Spleen (tissue), 7 donors: ENCODE measurements around the gene NCBP2L.

Experiments used
- CTCF ChIP-seq, 11 experiments: fragments of 200-600 bp in 7 of 11; fragments of 450-650 bp in 4 of 11; sonication (generic) in 4 of 11; IDR thresholded peaks in 8 of 11; conservative IDR thresholded peaks in 3 of 11; 1 replicate in 7 of 11; 2 replicates in 4 of 11; pipeline versions ENCODE4 v1.4.0 to v1.8.0; 2016 to 2021; ENCODE audit warnings: antibody characterized with exemption in 11 of 11, inconsistent platforms in 4 of 11, mild to moderate bottlenecking in 1 of 11
- POLR2A ChIP-seq, 3 donors: fragments of 450-650 bp; IDR thresholded peaks; one replicate each; pipeline ENCODE4 v1.5.1; 2017; ENCODE audit warnings: antibody characterized with exemption in 3 of 3, mild to moderate bottlenecking in 1 of 3
- donor health status: DM: no; HTN: no; CAD: no; lungs with moderate emphysema.
- donor health status: DM: no; HTN: no; CAD: no.
- donor health status: DM: no; HTN: no; CAD: no.

GRCh38 chrX:107836958-107837357 is 59.4 kb downstream of the NCBP2L start:
- TF ChIP-seq CTCF (IDR thresholded peaks at IDR 0.05 in 8 of 11, conservative IDR thresholded peaks at IDR 0.05 in 3 of 11) = no peak
- TF ChIP-seq POLR2A (IDR thresholded peaks at IDR 0.05) = no peak
